ENCODE measurements around the gene ANO3. TPM values are rescaled to one million over a fixed set of nuclear protein-coding genes. Genes with fewer than 3 reads are reported as not detected.

Gene ANO3
- polyA plus RNA-seq, 1 experiment = 0.02 TPM

DNA sequence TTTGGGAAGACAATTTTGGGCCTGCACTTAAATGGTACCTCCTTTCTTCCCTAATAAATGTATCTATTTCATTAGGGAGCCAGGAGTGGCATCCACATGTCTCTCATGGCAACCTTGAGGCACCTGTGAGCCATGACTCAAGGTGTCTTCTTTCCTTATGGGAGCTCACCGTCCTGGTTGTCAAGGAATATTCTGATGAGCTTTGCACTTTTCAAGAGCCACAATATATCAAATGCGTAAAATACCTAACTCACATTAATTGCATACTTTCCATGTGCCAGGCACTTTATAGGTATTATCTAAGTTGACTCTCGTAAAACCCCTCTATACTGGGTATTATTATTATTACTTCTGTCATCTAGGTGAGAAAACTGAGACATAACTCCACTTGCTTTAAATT is 207.6 kb downstream of the ANO3 start:
- CTCF ChIA-PET = no interaction called here
- POLR2A ChIA-PET = no interaction called here
- no peak overlapping the region for H3K4me3 ChIP-seq (ENCODE audit: low read depth, low read length)
- no peak for DNase-seq (ENCODE audit: low read depth, low spot score)
- H3K27me3 ChIP-seq (ENCODE audit: control insufficient read depth, insufficient read depth, low read length) = no peaks in the 10 kb centered on the region
- H3K27ac ChIP-seq (ENCODE audit: low read depth, low read length) = no peak overlapping the region
- H3K9me3 ChIP-seq (ENCODE audit: control insufficient read depth, insufficient read depth, low read length) = no peaks in the 10 kb centered on the region
- TF ChIP-seq, protein P1, sequence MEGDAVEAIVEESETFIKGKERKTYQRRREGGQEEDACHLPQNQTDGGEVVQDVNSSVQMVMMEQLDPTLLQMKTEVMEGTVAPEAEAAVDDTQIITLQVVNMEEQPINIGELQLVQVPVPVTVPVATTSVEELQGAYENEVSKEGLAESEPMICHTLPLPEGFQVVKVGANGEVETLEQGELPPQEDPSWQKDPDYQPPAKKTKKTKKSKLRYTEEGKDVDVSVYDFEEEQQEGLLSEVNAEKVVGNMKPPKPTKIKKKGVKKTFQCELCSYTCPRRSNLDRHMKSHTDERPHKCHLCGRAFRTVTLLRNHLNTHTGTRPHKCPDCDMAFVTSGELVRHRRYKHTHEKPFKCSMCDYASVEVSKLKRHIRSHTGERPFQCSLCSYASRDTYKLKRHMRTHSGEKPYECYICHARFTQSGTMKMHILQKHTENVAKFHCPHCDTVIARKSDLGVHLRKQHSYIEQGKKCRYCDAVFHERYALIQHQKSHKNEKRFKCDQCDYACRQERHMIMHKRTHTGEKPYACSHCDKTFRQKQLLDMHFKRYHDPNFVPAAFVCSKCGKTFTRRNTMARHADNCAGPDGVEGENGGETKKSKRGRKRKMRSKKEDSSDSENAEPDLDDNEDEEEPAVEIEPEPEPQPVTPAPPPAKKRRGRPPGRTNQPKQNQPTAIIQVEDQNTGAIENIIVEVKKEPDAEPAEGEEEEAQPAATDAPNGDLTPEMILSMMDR (IDR thresholded peaks at IDR 0.05; ENCODE audit: low read depth, low read length) = no peak

DNA sequence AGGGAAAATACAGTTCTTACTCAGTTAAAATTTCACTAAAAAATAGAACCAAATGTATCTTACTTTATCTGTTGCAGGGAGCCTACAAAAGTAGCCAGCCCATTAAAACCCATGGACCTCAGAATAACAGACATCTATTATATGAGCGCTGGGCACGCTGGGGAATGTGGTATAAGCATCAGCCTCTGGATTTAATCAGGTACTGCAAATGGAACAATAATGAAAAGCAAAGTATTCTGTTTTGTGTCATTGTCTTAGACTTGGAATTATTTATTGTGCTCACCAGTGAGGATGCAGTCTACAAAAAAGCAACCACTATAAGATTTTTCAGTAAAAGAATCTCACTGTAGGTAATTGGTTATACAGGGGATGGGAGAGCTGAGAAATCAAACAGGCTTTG is 209.9 kb downstream of the ANO3 start:
- TF ChIP-seq, protein P1 (IDR thresholded peaks at IDR 0.05; ENCODE audit: low read depth, low read length) = no peak
- Histone ChIP-seq H3K4me3 (ENCODE audit: low read depth, low read length) (no peak overlapping the region), H3K9me3 (ENCODE audit: control insufficient read depth, insufficient read depth, low read length) (no peaks in the 10 kb centered on the region), H3K27me3 (ENCODE audit: control insufficient read depth, insufficient read depth, low read length) (no peaks in the 10 kb centered on the region), H3K27ac (ENCODE audit: low read depth, low read length) (no peak overlapping the region)
- CTCF ChIA-PET = interaction anchor here (1.0 kb wide), 1 partner anchor 10 kb away, joined by 3 read pairs; no protein-coding TSS in a partner anchor
- DNase-seq (ENCODE audit: low read depth, low spot score) = no peak
- POLR2A ChIA-PET = no interaction called here

DNA sequence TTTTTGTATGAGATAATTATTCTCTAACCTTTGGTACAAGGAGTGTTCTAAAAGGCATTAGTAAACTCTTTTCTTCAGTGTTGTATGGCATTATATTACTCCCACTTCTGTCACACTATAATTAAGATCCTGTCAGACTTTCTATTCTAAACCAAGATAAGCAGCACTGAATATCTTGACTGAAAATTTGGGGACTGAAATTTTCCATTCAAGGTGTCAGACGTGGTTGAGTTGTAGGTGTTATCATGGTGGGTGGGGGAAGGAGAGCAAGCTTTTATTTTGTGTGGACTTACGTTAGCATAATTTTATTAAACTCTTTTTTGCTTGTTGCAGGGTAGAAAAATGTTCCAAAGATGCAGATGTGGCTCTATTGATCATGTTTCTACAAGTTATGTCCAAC is 217.2 kb downstream of the ANO3 start:
- no peak overlapping the region for H3K4me3 ChIP-seq (ENCODE audit: low read depth, low read length)
- TF ChIP-seq, protein P1 (IDR thresholded peaks at IDR 0.05; ENCODE audit: low read depth, low read length) = no peak
- POLR2A ChIA-PET = no interaction called here
- H3K27me3 ChIP-seq (ENCODE audit: control insufficient read depth, insufficient read depth, low read length) = no peaks in the 10 kb centered on the region
- no peak overlapping the region for H3K27ac ChIP-seq (ENCODE audit: low read depth, low read length)
- CTCF ChIA-PET = interaction anchor here (1.0 kb wide), 1 partner anchor 19 kb away, joined by 3 read pairs; no protein-coding TSS in a partner anchor
- no peak for DNase-seq (ENCODE audit: low read depth, low spot score)
- no peaks in the 10 kb centered on the region for H3K9me3 ChIP-seq (ENCODE audit: control insufficient read depth, insufficient read depth, low read length)

DNA sequence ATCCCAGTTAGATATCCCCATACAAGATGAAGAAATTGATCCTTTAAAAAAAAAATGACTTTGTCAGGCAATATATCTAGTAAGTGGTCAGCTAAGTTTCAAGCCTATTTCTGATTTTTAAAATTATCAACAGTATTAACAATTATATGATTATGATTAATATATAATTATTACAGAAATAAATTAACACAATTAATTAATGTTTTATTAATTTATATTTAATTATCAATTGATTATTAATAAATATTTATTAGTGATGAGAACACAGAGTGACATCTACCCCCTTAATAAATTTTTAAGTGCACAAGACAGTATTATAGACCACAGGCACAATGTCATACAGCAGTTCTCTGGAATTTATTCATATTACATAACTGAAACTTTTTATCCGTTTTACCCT is 218.1 kb downstream of the ANO3 start:
- no peak for DNase-seq (ENCODE audit: low read depth, low spot score)
- Histone ChIP-seq H3K27ac (ENCODE audit: low read depth, low read length) (no peak overlapping the region), H3K9me3 (ENCODE audit: control insufficient read depth, insufficient read depth, low read length) (no peaks in the 10 kb centered on the region), H3K27me3 (ENCODE audit: control insufficient read depth, insufficient read depth, low read length) (no peaks in the 10 kb centered on the region), H3K4me3 (ENCODE audit: low read depth, low read length) (no peak overlapping the region)
- POLR2A ChIA-PET = no interaction called here
- CTCF ChIA-PET = no interaction called here
- TF ChIP-seq, protein P1 (IDR thresholded peaks at IDR 0.05; ENCODE audit: low read depth, low read length) = no peak

DNA sequence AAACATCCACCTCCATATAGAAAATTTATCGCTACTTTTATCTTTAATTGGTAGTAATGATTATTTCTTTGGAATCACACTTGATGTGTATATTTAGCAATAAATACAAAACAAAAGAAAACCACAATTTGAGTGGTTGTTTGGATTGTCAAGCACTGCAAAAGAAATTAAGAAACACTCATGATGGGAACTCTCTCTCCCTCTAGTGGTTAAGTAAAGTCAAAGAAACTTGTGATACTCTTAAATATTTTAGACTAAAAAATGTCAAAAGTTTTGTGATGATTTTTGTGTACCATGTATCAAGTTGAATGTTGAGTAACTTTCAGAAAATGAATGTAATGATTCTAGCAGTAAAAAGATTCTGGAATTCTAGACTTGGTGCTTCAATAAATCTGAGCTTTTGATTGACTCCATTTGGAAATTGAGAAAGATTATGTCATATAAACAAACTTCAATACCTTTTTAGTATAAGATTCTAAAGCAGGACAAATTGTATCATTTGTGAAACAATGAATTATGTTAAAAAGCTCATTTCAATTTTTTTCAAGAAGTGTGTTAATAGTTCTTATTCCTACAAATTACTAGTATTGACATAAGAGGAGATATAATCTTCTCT is 219.4 kb downstream of the ANO3 start:
- DNase-seq (ENCODE audit: low read depth, low spot score) = no peak
- Histone ChIP-seq H3K27me3 (ENCODE audit: control insufficient read depth, insufficient read depth, low read length) (no peaks in the 10 kb centered on the region), H3K9me3 (ENCODE audit: control insufficient read depth, insufficient read depth, low read length) (no peaks in the 10 kb centered on the region), H3K27ac (ENCODE audit: low read depth, low read length) (no peak overlapping the region), H3K4me3 (ENCODE audit: low read depth, low read length) (no peak overlapping the region)
- CTCF ChIA-PET = interaction anchor here (0.6 to 1.9 kb wide), 11 partner anchors 10 to 630 kb away, joined by 3 to 23 read pairs (median 4); no protein-coding TSS in a partner anchor
- TF ChIP-seq, protein P1 (IDR thresholded peaks at IDR 0.05; ENCODE audit: low read depth, low read length) = peak; percentile 65
- POLR2A ChIA-PET = interaction anchor here (0.6 kb wide), 1 partner anchor 608 kb away, joined by 3 read pairs; no protein-coding TSS in a partner anchor

Data from AG04450 (cell line).